ENCODE measurements around the gene LSAMP. TPM values are rescaled to one million over a fixed set of nuclear protein-coding genes. Genes with fewer than 3 reads are reported as not detected.

The LSAMP gene
- total RNA-seq, 2 donors from 2014 or later = 1.9 to 5.4 TPM

GRCh38 chr3:116045314-116045713, 400.0 kb downstream of the LSAMP start:
- ATAC-seq (ENCODE audit: insufficient number of reproducible peaks, low FRiP score, low read depth) (no peak), DNase-seq (ENCODE audit: low spot score) (no peak)
- H3K4me1 ChIP-seq (ENCODE audit: control insufficient read depth in 1 of 2, low read depth in 2 of 2) = no peaks in the 10 kb centered on the region
- no peak overlapping the region for H3K27ac ChIP-seq
- H3K4me3 ChIP-seq = no peak overlapping the region
- TF ChIP-seq, protein P1, sequence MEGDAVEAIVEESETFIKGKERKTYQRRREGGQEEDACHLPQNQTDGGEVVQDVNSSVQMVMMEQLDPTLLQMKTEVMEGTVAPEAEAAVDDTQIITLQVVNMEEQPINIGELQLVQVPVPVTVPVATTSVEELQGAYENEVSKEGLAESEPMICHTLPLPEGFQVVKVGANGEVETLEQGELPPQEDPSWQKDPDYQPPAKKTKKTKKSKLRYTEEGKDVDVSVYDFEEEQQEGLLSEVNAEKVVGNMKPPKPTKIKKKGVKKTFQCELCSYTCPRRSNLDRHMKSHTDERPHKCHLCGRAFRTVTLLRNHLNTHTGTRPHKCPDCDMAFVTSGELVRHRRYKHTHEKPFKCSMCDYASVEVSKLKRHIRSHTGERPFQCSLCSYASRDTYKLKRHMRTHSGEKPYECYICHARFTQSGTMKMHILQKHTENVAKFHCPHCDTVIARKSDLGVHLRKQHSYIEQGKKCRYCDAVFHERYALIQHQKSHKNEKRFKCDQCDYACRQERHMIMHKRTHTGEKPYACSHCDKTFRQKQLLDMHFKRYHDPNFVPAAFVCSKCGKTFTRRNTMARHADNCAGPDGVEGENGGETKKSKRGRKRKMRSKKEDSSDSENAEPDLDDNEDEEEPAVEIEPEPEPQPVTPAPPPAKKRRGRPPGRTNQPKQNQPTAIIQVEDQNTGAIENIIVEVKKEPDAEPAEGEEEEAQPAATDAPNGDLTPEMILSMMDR (IDR thresholded peaks at IDR 0.05) = no peak
- H3K27me3 ChIP-seq (replicated peaks; ENCODE audit: insufficient read depth) = no peaks in the 10 kb centered on the region
- no peaks in the 10 kb centered on the region for H3K9me3 ChIP-seq
- no peaks in the 10 kb centered on the region for H3K36me3 ChIP-seq

- Histone ChIP-seq H3K27ac (no peak overlapping the region), H3K27me3 (replicated peaks; ENCODE audit: insufficient read depth) (no peaks in the 10 kb centered on the region), H3K9me3 (no peaks in the 10 kb centered on the region), H3K4me3 (no peak overlapping the region), H3K36me3 (no peaks in the 10 kb centered on the region), H3K4me1 (ENCODE audit: control insufficient read depth in 1 of 2, low read depth in 2 of 2) (no peaks in the 10 kb centered on the region)
- TF ChIP-seq, protein P1 (IDR thresholded peaks at IDR 0.05) = no peak
- DNase-seq (ENCODE audit: low spot score) (no peak), ATAC-seq (ENCODE audit: insufficient number of reproducible peaks, low FRiP score, low read depth) (no peak)
These were observed 405.1 kb downstream of the LSAMP start for GRCh38 chr3:116040152-116040551.

DNA sequence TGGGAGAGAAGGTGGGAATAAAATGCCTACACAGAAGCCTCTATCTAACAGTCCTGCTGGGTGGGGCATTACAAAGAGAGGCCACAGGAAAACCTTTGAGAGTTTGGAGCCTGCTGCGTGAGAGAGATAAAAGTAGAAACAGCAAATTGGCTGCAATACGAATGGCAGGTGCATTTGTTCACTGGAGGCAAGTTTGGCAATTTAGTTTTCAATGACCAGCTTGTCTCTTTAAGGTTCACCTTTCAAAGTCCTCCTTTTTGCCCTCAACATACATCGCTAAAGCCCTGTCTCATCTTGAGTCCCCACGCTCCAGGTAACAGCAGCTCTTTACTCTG, 405.7 kb downstream of the LSAMP start:
- no peaks in the 10 kb centered on the region for H3K4me1 ChIP-seq (ENCODE audit: control insufficient read depth in 1 of 2, low read depth in 2 of 2)
- ATAC-seq (ENCODE audit: insufficient number of reproducible peaks, low FRiP score, low read depth) = no peak
- H3K36me3 ChIP-seq = no peaks in the 10 kb centered on the region
- no peak for DNase-seq (ENCODE audit: low spot score)
- H3K27me3 ChIP-seq (replicated peaks; ENCODE audit: insufficient read depth) = no peaks in the 10 kb centered on the region
- TF ChIP-seq, protein P1 (IDR thresholded peaks at IDR 0.05) = no peak
- H3K9me3 ChIP-seq = no peaks in the 10 kb centered on the region
- no peak overlapping the region for H3K4me3 ChIP-seq
- no peak overlapping the region for H3K27ac ChIP-seq

DNA sequence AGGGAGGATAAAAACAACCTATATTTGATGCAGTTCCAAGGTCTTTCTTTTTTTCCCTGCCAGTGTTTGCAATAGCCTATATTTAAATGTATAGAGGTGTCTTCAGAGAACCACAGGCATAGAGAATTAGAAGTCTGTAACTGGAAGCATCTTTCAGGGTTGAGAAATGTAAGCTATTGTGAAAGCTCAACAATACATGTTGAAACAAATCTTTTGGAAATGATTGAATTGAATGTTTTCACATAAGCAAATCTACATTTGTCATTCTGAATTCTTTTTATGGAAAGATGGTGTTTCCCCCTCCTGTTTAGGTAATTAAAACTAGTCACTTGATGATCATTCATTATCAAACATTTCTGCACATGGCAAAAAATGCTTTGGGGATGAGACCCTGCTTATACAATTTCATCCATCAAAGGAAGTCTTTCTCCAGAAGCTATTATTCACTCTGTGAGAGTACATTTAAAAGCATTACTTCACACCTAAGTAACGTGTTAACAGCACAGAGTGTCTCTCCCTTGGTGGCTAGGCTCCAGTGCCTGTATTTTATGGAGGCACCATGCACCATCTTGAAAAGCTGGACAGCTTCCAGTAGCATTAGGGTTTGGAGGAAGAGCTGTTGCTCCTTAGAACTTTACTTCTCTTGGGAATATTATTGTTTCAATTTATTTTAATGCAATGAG, 406.2 kb downstream of the LSAMP start:
- no peaks in the 10 kb centered on the region for H3K4me1 ChIP-seq (ENCODE audit: control insufficient read depth in 1 of 2, low read depth in 2 of 2)
- no peaks in the 10 kb centered on the region for H3K27me3 ChIP-seq (replicated peaks; ENCODE audit: insufficient read depth)
- DNase-seq (ENCODE audit: low spot score) = no peak
- TF ChIP-seq, protein P1 (IDR thresholded peaks at IDR 0.05) = no peak
- no peak overlapping the region for H3K4me3 ChIP-seq
- no peaks in the 10 kb centered on the region for H3K9me3 ChIP-seq
- no peak overlapping the region for H3K27ac ChIP-seq
- ATAC-seq (ENCODE audit: insufficient number of reproducible peaks, low FRiP score, low read depth) = no peak
- H3K36me3 ChIP-seq = no peaks in the 10 kb centered on the region

DNA sequence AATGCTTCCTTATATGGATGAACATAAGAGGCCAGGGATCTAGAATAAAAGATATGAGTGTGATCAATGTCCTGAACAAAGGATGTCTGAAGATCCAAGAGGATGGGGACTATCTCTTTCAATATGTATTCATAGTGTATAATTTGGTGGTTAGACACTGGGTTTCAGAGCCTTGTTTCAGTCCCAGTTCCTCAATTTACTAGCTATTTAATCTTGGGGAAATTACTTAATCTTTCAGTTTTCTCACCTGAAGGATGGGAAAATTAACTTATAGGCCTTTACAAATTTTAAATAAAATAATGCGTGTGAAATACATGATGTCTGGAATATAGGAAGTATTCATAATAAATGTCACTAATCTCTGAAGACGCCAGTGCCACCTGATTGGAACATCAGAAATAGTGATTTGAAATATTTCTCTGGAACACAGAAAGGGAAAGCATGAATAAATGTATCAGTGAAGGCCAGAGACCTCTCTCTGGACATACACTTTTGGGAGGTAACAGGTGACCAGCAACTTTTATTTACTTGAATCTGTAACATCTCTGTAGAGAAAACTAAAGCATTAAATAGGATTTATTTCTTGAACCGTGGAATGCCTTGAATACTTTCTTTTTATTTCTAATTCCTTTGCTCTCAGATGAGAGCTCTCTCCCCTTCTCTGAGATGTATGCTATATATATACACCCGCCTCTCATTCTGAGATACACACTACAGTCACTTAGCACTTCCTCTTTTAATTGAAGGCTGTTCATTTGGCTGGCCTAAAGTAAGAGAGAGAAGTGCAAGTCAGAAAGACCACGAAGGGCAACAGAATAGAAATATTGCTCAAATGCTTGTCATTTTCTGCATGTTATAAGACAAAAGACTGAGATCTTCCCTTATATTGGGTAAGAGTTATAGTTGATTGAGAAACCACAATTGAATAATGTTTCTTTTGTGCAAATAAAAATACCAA, 407.1 kb downstream of the LSAMP start:
- Histone ChIP-seq H3K4me3 (no peak overlapping the region), H3K27ac (no peak overlapping the region), H3K27me3 (replicated peaks; ENCODE audit: insufficient read depth) (no peaks in the 10 kb centered on the region), H3K4me1 (ENCODE audit: control insufficient read depth in 1 of 2, low read depth in 2 of 2) (no peaks in the 10 kb centered on the region), H3K36me3 (no peaks in the 10 kb centered on the region), H3K9me3 (no peaks in the 10 kb centered on the region)
- no peak for DNase-seq (ENCODE audit: low spot score)
- TF ChIP-seq, protein P1 (IDR thresholded peaks at IDR 0.05) = no peak
- no peak for ATAC-seq (ENCODE audit: insufficient number of reproducible peaks, low FRiP score, low read depth)
